T-helper 9 cell (primary cell): ENCODE measurements around the gene TUBB4A.

Source experiments
- DNase-seq: peaks from one replicate; pipeline ENCODE4 v3.0.0-alpha.2; 2020

TUBB4A gene

GRCh38 chr19:6491802-6492592, 10.1 kb downstream of the TUBB4A start:
- DNase-seq: no peak

GRCh38 chr19:6490134-6490533, 12.0 kb downstream of the TUBB4A start:
- DNase-seq: no peak

GRCh38 chr19:6489278-6490061, 12.6 kb downstream of the TUBB4A start:
- no peak for DNase-seq

GRCh38 chr19:6484831-6485230, 17.3 kb downstream of the TUBB4A start:
- DNase-seq: no peak

- DNase-seq: no peak
These were observed 17.9 kb downstream of the TUBB4A start for GRCh38 chr19:6484230-6484629.

- DNase-seq: no peak
These were observed 18.9 kb downstream of the TUBB4A start for GRCh38 chr19:6483235-6483634.

- DNase-seq: no peak
These were observed 19.8 kb downstream of the TUBB4A start for GRCh38 chr19:6482343-6482686.

GRCh38 chr19:6481541-6482342, 20.4 kb downstream of the TUBB4A start, which contains the start of gene DENND1C:
Gene DENND1C (minus strand): TSS chr19:6481787. CDS start chr19:6481695, 92 bp downstream.
- DNase-seq: peak; percentile 40

- DNase-seq: no peak
These were observed 21.2 kb downstream of the TUBB4A start for GRCh38 chr19:6480848-6481415.

GRCh38 chr19:6479836-6480398, 22.2 kb downstream of the TUBB4A start:
- no peak for DNase-seq

GRCh38 chr19:6478815-6479214, 23.3 kb downstream of the TUBB4A start:
- no peak for DNase-seq

GRCh38 chr19:6476896-6477431, 25.1 kb downstream of the TUBB4A start:
- no peak for DNase-seq

GRCh38 chr19:6476155-6476895, 25.8 kb downstream of the TUBB4A start:
- peak; percentile 62 for DNase-seq

- no peak for DNase-seq
These were observed 26.6 kb downstream of the TUBB4A start for GRCh38 chr19:6475321-6476108.

- no peak for DNase-seq
These were observed 28.5 kb downstream of the TUBB4A start for GRCh38 chr19:6473647-6474046.

GRCh38 chr19:6472713-6473112, 29.4 kb downstream of the TUBB4A start:
- DNase-seq: no peak

- no peak for DNase-seq
These were observed 31.0 kb downstream of the TUBB4A start for GRCh38 chr19:6471076-6471475.

GRCh38 chr19:6470173-6470572, 31.9 kb downstream of the TUBB4A start:
- DNase-seq: no peak

GRCh38 chr19:6467384-6467783, 34.7 kb downstream of the TUBB4A start:
- no peak for DNase-seq

GRCh38 chr19:6466526-6467248, 35.4 kb downstream of the TUBB4A start:
- DNase-seq: no peak
